Frontal cortex (tissue), 4 donors: ENCODE measurements around the gene PRSS23. TPM values are rescaled to one million over a fixed set of nuclear protein-coding genes. Genes with fewer than 3 reads are reported as not detected.
"Not testable (repeated sequence)": the region's sequence is repeated elsewhere in the genome, so short reads cannot be mapped to it uniquely, and the experiment has no call there.

Experiments used
- DNase-seq, 2 donors: peaks; one replicate each; pipeline ENCODE4 v3.0.0; 2012; ENCODE audit warnings: low spot score in 2 of 2
- FAIRE-seq: peaks from 2 replicates; lab custom pipeline; 2012; peaks lifted over from hg19 to GRCh38; lab: Jason Lieb, UNC
- total RNA-seq: library from RNA; depleted of rRNA; stranded (reverse); fragments of >200 nt; gene quantifications from one replicate; pipeline ENCODE4 v1.2.3, GENCODE V29; 2014
- donor health status: control.
- donor health status: control.
- donor health status: control.

Gene PRSS23, protein sequence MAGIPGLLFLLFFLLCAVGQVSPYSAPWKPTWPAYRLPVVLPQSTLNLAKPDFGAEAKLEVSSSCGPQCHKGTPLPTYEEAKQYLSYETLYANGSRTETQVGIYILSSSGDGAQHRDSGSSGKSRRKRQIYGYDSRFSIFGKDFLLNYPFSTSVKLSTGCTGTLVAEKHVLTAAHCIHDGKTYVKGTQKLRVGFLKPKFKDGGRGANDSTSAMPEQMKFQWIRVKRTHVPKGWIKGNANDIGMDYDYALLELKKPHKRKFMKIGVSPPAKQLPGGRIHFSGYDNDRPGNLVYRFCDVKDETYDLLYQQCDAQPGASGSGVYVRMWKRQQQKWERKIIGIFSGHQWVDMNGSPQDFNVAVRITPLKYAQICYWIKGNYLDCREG
- 23.6 TPM for total RNA-seq

DNA sequence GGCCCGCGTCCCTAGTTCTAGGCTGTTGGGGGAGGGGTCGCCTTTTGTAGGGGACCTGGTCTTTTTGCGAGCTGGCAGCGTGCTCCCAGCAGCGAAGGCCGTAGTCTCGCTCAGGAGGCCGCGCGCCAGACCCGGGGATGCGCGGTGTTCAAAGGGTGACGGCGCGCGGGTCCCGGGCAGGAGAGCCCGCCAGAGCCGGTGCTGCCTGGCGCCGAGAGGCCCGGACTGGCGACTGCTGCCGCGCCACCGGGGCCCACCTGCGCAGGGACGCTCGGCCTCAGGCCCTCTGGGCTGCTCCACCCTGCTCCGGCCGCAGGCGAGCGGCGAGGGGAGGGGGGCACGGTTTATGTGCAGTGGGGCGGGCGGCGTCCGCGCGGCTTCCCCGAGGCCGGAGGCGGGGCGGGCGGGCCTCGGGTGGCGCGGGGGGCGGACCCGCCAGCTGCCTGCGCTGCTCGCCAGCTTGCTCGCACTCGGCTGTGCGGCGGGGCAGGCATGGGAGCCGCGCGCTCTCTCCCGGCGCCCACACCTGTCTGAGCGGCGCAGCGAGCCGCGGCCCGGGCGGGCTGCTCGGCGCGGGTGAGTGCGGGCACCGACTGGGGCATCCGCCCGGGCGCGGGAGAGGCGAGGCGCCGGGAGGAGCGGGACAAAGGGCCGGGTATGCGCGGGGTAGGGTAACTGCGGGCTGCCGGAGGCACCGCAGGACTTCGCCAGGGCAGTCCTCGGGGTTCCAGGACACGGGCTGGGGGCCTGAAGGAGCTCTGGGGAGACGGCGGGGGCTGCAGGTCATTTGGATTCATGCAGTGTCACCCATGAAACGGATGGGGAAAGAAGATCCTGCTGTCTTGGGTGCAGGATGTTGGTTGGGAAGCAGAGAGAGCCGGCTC is at the start of gene PRSS23:
Gene PRSS23 (plus strand): TSS at position 467 of the 884 bp plus-strand sequence. CDS start 7,102 bp downstream, outside the sequence.
- no peak for FAIRE-seq
- peak; percentile 68 to 72 for DNase-seq

DNA sequence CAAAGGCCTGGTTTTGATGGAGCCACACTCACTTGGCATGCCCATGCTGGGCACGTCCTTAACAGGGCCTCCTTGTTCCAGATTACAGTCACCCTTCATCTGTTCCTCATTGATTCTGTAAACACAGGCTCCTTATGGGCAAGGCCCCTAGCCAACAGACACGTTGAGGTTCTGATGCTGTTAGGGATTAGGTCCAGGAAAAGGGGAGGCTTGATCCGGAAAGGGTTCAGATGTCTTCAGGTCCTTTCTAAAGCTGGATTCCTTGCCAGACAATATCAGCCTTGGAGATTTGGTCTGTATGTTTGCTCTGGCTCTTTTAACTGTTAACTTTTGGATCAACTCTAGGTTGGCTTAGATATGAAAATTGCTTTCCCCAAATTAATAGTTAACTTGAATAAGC is 46.9 kb upstream of the PRSS23 start:
- FAIRE-seq (no peak), DNase-seq (no peak)

GRCh38 chr11:86755146-86755545 is 45.2 kb upstream of the PRSS23 start:
- no peak for FAIRE-seq

DNA sequence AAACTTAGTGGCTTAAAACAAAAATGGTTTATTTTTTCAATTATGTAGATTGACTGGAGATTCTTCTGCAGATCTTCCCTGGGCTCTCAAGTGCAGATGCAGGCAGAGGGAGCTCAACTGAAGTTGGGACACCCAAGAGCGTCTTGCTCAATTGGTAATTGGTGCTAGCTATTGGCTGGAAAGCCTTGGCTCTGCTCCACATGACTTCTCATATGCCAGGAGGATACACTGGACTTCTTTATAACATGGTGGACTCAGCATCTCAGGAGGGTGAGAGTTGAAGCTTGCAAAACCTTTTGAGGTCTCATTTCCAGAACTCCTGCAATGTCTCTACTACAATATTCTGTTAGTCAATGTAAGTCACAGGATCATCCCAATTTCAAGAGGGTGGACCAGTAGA is 42.2 kb upstream of the PRSS23 start:
- no peak for FAIRE-seq
- no peak for DNase-seq

More at GRCh38 chr11:86755146-86755545, 45.2 kb upstream of the PRSS23 start:
- DNase-seq: no peak

DNA sequence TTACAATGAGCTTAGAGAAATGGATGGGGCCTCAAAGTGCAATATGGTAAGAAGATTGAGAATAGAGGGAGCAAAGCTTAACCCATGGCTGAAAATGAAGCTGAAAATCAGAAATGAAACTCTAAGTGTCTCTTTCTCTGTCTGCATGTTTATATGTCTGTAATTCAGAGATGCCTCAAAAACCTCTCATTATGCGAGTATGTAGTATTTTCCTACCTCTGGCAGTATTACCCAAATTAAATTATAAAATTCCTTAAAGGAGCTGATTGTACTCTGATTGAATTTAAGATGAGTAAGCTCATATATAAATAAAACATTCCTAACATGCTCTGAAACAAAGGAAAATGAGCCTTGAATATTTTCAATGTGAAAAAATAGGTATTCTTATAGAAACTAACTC is 39.8 kb upstream of the PRSS23 start:
- no peak for DNase-seq
- no peak for FAIRE-seq

- DNase-seq: no peak
- FAIRE-seq: no peak
Observed at GRCh38 chr11:86761978-86762377, 38.4 kb upstream of the PRSS23 start.

DNA sequence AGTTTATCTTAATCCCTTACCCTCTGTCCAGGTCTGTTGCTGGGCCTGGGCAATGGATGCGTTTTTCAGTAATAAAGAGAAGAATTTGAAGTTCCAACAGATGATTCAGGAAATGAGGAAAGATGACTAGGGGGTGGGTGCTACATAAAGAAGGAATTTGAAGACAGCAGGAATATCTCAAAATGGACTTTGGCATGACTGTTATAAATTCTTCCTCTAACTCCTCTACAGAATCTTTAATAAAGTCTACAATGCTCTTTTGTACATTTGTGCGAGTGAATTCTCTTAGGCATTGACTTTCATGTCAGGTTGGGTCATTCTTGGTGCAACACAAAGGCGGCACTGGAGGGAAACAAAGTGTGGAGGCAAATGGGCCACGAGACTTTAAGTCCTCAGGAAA is 35.1 kb upstream of the PRSS23 start:
- DNase-seq (no peak), FAIRE-seq (no peak)

GRCh38 chr11:86765878-86766277 is 34.5 kb upstream of the PRSS23 start:
- no peak for FAIRE-seq
- no peak for DNase-seq

- DNase-seq: no peak
- FAIRE-seq: no peak
Observed at GRCh38 chr11:86769219-86769618, 31.1 kb upstream of the PRSS23 start.

- DNase-seq, FAIRE-seq: not testable (repeated sequence)
Observed at GRCh38 chr11:86770473-86771027, 29.8 kb upstream of the PRSS23 start.

- no peak for DNase-seq
- no peak for FAIRE-seq
Observed at GRCh38 chr11:86772999-86773398, 27.3 kb upstream of the PRSS23 start.

DNA sequence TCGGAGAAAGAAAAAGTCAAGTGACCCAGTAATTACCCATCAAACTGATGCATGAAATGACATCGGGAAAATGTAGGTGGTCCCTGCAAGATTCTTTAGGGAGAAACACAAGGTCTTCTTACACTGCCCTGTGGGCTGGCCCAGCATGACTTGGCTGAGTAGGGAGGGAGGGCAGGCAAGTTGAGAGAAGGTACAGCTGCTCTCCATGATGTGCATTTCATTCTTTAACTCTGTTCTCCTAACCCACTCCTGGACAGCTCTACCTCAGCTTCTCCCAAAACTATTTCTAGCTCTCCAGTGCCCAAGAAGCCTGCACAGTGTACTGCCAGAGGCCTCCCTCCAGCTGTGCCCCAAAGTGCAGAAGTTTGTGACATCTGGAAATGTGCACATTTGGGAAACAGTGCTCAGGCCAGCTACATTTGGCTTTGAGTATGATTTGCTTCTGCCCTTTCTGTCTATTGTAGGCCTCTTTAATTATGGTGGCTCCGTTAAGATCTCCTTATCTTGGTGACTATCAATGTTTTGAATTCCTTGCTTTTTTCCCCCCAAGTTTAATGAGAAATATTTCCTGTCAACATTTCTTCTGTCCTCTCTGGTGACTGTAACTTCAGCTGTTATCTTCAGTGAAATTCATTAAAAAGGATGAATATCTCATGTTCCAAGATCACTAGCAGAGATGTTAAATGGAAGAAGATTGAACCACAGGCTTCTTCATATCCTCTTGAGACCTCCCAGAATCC is 26.7 kb upstream of the PRSS23 start:
- no peak for FAIRE-seq
- DNase-seq: no peak

DNA sequence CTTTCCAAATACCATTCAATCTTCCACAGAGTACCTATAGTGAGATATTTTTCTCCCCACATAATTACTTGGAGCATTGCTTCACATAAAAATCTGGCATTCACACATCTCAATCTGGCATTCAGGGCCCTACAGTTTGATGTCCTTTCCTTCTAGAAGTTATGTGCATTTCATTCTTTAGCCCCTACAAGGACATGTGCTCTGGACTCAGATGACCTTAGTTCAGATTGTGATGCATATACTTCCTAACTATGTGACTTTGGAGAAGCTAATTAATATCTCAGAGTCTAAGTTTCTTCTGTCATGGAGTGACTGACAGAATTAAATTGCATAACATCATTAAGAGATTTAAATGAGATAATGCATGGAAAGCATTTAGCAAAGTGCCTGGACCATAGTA is 25.9 kb upstream of the PRSS23 start:
- FAIRE-seq (no peak), DNase-seq (no peak)

- DNase-seq: no peak
- no peak for FAIRE-seq
Observed at GRCh38 chr11:86775361-86775760, 25.0 kb upstream of the PRSS23 start.

DNA sequence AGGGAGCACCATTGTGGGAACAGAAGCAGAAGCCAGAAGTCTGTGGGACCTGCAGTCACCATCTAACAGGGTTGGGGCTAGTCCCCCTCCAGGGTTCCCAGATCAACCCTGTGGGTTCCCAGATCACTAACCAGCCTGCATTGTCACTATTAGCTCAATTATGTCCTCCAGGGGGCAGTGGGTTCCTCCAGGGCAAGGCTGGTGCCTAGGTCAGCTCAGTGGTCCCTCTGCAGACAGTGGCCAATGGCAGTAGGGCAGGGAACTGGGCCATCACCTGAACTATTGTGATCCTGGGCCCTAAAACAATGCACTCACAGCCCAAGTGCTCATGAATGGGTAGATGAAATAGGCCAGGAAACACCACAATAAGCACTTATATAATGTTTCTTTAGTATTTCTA is 18.8 kb upstream of the PRSS23 start:
- FAIRE-seq (no peak), DNase-seq (no peak)

GRCh38 chr11:86782742-86783141 is 17.6 kb upstream of the PRSS23 start:
- no peak for DNase-seq
- FAIRE-seq: no peak

- FAIRE-seq: no peak
- no peak for DNase-seq
Observed at GRCh38 chr11:86783661-86784060, 16.7 kb upstream of the PRSS23 start.

- FAIRE-seq: no peak
- DNase-seq: no peak
Observed at GRCh38 chr11:86784241-86784681, 16.1 kb upstream of the PRSS23 start.

- no peak for DNase-seq
- no peak for FAIRE-seq
Observed at GRCh38 chr11:86785576-86785975, 14.8 kb upstream of the PRSS23 start.

DNA sequence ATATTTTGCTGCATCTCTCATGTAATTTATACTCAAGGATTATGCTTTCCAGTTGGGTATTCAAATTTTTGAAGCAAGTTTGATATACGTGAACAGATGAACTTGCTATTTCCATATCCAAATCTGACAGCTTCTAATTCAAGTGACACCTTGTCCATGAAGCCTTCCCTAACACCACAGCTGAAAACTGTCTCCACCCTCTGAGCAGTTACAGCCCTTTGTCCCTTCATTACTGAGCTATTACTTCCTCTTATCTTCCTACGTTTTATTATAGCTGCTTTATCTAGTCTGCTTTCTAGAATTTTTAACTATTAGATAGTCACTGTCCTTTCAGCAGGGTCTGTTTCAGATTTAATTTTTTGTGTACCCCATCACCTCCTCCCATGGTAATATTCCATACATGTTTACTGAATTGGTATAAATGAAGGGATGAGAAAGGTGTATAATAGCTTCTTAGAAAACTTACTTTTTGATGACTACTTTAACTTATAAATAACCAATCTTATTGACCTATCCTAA is 13.3 kb upstream of the PRSS23 start:
- FAIRE-seq: no peak

More for the DNA sequence above, 13.3 kb upstream of the PRSS23 start:
- DNase-seq: no peak
